ENCODE measurements around the gene SLC12A7.

SLC12A7 gene

DNA sequence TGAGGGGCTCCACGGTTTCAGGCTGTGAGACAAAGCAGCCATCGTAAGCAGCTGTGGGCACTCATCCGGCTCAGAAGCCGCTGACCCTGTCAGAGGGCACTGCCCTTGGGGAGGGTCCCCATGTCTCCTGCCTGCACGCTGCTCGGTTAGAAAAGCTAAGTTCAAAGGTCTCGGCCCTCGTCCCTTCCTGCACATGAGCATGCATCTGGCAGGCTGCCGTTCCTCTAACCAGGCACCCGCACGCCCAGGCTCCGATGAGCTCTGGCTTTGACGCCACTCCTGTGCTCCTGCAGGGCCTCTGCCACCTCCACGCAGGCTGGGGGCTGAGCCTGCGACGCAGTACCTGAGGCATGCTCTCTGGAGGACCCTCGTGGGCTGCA, 52.0 kb downstream of the SLC12A7 start:
- Histone ChIP-seq H3K36me3 (ENCODE audit: insufficient read depth, low read length) (no peaks in the 10 kb centered on the region; the same call in 1 of the 2 replicates), H3K4me1 (ENCODE audit: insufficient read depth, low read length) (no peaks in the 10 kb centered on the region), H3K9ac (ENCODE audit: low read depth, low read length) (no peak overlapping the region), H3K9me3 (ENCODE audit: control insufficient read depth, insufficient read depth, low read length) (no peaks in the 10 kb centered on the region)

DNA sequence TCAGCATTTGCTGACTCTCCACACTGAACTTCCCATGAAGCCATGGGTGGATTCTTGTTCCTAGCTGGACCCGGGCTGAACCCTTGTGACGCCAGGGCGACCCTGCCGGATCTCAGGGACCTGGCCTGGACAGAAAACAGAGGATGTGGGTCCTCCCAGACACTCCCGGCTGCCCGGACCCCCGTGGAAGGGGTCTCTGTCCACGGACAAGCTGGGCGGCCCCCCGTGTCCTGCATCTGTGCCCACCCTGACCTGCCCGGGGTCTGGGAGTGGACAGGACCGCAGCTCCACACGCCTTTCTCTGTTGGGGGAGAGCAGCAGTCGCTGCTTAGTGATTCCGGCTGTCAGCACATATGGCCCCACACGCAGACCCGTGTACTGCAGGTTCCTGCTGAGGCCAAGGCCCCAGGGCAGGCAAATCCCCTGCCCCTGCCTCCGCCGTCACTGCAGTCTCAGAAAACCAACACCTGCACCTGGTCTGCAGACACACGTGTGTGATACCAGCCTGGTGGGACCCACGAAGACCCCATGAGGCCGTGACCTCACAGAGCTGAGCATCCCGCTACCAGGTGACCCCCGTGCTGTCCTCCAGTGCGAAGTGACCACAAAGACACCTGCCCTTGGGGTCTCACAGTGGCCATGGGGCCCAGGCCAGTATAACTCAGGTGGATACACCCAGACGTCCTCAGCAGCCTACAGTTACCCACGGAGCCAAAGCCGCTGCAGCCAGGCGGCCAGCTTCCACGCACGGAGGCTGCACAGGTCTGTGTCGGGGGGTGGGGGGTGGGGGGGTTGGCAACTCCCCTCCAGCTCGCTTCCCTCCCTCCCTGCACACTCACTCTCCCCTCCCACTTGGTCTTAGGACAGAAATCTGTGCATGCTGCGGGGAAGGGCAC, 52.6 kb downstream of the SLC12A7 start:
- no peaks in the 10 kb centered on the region for H3K4me1 ChIP-seq (ENCODE audit: insufficient read depth, low read length)
- H3K36me3 ChIP-seq (ENCODE audit: insufficient read depth, low read length), result no peaks in the 10 kb centered on the region; the same call in 1 of the 2 replicates
- H3K9ac ChIP-seq (ENCODE audit: low read depth, low read length), result no peak overlapping the region
- H3K9me3 ChIP-seq (ENCODE audit: control insufficient read depth, insufficient read depth, low read length), result no peaks in the 10 kb centered on the region

DNA sequence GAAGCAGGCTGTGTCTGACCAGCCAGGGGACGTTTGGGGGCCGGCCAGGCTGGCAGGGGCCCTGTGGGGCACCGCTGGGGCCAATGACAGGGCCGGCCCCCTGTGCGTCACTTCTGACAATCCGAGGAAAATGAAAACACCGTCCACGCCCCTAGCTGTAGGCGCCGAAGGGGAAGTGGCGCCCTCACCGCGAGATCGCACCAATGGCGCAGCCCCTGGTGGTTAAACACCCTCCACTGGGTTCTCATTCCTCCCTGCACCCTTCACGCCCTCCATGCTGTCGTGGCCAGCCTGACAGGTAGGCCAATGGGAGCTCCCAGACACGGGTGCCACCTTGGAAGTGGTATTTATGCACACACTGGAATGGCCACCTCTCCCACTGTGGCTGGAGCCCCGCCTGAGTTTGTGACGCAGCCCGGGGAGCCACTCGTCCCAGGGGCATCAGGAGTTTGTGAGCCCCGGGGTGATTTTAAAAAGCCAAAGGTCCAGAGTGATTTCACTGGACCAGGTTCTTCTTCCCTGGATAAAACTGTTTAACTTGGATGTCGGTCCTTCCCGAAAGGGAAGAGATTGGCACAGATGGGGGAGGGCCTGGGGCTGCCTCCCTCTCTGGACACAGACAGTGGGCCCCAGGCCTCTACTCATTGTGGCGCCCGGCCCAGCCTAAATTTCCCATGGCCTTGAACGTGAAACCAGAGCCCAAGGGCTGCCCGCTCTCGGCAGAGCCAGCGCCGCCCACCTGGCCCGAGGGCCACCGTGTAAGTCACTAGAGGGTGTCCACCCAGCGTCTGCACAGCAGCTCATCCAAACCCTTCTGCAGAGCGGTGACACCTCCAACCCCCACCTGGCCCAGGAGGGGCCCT, 53.5 kb downstream of the SLC12A7 start:
- Histone ChIP-seq H3K9me3 (ENCODE audit: control insufficient read depth, insufficient read depth, low read length) (no peaks in the 10 kb centered on the region), H3K4me1 (ENCODE audit: insufficient read depth, low read length) (no peaks in the 10 kb centered on the region), H3K36me3 (ENCODE audit: insufficient read depth, low read length) (no peaks in the 10 kb centered on the region; the same call in 1 of the 2 replicates), H3K9ac (ENCODE audit: low read depth, low read length) (no peak overlapping the region)

DNA sequence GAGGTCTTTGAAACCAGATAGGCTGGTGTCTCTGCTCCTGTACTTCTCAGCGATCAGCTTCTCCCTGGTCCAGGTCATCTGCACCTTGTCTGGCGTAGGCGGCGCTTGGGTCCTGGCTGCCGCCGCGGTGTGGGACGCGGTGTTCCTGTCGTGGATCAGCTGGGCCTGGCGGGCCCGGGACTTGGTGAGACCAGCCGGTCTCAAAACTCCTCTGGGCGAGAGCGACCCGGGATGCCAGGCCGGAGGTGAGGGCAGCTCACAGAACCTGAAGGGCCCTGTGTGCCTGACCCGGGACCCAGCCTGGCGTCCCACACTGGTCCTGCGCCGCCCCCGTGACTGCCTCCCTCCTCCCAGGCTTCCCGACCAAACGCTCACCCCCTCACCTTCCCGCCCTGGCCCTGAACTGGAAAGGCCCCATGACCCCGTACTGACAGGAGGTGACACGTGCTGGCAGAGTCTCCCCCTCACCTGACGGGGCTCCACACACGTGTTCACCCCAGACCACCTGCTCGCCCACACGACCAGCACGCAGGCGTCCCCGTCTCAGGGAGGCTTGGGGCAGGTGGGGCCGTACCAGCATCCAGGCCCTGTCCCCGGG, 54.3 kb downstream of the SLC12A7 start:
- Histone ChIP-seq H3K36me3 (ENCODE audit: insufficient read depth, low read length) (no peaks in the 10 kb centered on the region; the same call in 1 of the 2 replicates), H3K9ac (ENCODE audit: low read depth, low read length) (no peak overlapping the region), H3K9me3 (ENCODE audit: control insufficient read depth, insufficient read depth, low read length) (no peaks in the 10 kb centered on the region), H3K4me1 (ENCODE audit: insufficient read depth, low read length) (no peaks in the 10 kb centered on the region)

DNA sequence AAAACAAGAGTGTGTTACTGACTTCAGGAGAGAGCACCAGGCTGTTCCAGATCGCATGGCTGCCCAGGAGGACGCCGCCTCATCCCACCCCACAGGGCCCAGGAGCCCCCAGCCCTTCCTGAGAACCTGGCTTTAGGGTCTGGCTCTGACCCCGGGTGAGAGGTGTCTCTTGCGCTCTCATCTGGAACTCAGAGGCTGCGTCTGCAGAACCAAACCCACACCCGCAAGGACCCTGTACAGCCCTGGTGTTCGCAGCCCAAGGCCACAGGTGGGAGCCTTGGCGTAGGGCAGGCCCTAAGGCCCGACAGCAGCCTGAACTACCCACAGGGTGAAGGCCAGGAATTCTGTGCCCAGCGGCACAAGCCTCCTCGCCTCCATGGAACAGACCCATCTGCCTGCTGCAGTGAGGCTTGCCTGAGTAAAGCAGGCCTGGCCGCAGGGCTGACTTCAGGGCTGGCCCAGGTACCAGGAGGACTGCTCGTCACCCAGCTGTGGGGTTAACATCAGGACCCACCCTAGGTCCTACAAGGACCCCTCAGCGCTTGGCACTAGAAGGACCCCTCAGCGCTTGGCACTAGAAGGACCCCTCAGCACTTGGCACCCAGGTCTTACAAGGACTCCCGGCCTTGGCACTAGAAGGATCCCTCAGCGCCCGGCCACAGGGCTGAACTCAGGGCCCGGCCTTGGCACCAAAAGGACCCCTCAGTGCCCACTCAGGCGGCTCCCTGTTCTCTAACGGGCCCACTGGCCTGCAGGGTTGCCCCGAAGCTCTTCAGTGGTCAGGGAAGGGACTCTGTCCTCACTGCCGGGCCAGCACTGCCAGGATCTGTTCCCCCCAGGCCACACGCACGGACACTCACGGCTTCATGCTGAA, 55.0 kb downstream of the SLC12A7 start:
- Histone ChIP-seq H3K36me3 (ENCODE audit: insufficient read depth, low read length) (no peaks in the 10 kb centered on the region; the same call in 1 of the 2 replicates), H3K9me3 (ENCODE audit: control insufficient read depth, insufficient read depth, low read length) (no peaks in the 10 kb centered on the region), H3K4me1 (ENCODE audit: insufficient read depth, low read length) (no peaks in the 10 kb centered on the region), H3K9ac (ENCODE audit: low read depth, low read length) (no peak overlapping the region)

DNA sequence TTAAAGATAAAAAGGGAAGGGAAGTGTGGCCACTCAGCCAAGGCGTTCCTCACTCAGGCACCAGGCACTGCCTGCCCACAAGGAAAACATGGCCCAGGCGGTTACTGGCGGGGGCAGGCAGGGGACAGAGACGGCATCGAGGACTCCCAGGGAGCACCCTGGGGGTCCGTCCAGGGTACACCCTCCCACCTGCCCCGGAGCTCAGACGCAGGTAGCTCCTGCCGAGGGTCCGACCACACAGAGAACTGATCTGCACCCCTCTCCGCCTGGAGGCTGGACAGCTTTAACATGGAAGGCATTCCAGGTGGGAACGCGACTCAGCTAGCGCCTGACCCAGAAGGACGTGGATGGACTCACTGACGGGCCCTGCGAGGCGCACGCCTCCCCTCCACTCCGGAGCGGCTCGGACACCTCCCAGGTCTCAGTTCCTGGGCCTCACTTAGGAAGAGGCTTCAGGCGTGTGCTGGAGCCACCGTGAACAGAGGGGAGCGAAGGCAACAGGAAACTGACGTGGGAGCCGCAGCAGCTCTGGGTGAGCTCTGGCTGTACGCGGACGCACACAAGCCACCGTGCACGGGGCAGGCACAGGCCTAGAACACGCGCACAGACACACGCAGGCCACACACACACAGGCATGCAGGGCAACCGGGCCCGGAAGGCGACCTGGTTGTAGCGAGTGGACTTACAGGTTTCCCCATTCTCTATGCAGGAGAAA, 55.8 kb downstream of the SLC12A7 start:
- Histone ChIP-seq H3K9me3 (ENCODE audit: control insufficient read depth, insufficient read depth, low read length) (no peaks in the 10 kb centered on the region), H3K36me3 (ENCODE audit: insufficient read depth, low read length) (no peaks in the 10 kb centered on the region; the same call in 1 of the 2 replicates), H3K4me1 (ENCODE audit: insufficient read depth, low read length) (no peaks in the 10 kb centered on the region), H3K9ac (ENCODE audit: low read depth, low read length) (no peak overlapping the region)

DNA sequence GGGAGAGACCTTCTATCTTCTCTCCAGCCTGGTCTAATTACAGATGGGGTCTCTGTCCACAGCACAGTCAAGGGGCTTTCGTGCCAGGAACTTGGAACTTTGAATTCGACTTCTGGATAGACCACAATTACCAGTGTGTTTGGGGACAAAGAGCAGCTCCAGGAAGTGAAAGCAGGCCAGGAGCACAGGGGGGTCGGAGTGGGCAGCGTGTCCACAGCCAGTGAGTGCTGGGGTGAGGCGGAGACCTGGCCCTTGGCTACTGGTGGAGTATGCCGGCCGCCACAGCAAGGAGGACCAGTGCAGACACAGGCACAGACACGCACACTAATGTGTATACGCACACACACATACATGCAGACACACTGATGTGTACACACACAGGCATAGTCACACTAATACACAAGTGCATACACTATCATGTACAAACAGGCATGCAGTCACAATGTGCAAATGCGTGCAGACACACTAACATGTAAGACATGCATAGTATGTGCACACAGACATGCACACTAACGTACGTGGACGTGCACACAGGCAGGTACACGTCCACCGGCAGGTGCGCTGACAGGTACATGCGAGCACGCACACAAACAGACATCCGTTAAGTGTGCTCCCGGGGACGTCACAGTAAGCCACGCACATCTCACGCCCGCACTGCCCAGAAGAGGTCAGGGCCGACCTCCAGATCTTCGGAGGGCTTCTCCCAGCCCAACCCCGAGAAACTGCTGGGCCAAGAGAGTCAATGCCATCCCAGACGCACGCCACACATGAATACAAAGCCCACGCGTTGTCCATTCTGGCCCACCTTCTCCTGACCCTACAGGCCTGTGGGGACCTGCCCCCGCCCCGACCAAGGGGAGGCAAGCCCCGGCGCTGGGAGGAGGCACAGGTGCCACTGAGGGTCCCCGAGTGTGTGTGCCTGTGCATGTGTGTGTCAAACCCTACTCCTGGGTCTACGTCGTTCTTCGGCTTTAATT, 56.8 kb downstream of the SLC12A7 start:
- no peaks in the 10 kb centered on the region for H3K4me1 ChIP-seq (ENCODE audit: insufficient read depth, low read length)
- no peaks in the 10 kb centered on the region; the same call in 1 of the 2 replicates for H3K36me3 ChIP-seq (ENCODE audit: insufficient read depth, low read length)
- no peak overlapping the region for H3K9ac ChIP-seq (ENCODE audit: low read depth, low read length)
- no peaks in the 10 kb centered on the region for H3K9me3 ChIP-seq (ENCODE audit: control insufficient read depth, insufficient read depth, low read length)

DNA sequence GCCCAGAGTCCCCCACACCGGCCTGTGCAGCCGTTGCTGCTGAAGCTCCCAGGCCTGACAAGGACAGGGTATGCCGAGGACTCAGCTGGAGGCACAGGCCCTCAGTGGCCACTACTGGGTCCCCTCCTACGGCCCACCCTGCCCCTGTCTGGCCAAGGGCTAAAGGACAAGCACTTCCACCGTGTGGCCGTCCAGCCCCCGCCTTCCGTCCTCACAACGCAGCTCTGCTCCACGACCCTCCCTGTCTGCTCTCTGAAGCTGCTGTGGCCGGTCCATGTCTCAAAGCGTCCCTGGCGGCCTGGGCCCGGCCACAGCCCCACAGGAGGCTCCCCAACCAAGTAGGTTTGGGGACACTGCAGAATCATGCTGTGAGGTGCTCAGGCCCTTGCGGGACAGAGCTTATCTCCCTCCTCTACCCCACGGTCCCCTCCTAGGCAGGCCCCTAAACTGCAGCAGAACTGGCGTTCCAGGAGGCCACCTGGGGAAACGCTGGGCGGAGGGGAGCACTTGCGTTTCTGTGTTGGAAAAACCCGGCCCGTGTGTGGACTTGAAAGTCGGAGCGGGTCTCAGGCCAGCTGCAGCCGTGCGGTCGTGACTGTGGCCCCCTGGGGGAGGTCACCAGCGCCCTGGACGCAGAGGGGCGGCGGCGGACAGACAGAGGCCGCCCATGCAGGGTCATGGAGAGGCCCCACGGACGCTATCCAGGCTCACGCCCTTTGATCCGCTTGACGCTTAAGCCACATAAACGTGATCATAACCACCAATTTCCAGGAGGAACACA, 57.7 kb downstream of the SLC12A7 start:
- Histone ChIP-seq H3K9ac (ENCODE audit: low read depth, low read length) (no peak overlapping the region), H3K9me3 (ENCODE audit: control insufficient read depth, insufficient read depth, low read length) (no peaks in the 10 kb centered on the region), H3K36me3 (ENCODE audit: insufficient read depth, low read length) (no peaks in the 10 kb centered on the region; the same call in 1 of the 2 replicates), H3K4me1 (ENCODE audit: insufficient read depth, low read length) (no peaks in the 10 kb centered on the region)

DNA sequence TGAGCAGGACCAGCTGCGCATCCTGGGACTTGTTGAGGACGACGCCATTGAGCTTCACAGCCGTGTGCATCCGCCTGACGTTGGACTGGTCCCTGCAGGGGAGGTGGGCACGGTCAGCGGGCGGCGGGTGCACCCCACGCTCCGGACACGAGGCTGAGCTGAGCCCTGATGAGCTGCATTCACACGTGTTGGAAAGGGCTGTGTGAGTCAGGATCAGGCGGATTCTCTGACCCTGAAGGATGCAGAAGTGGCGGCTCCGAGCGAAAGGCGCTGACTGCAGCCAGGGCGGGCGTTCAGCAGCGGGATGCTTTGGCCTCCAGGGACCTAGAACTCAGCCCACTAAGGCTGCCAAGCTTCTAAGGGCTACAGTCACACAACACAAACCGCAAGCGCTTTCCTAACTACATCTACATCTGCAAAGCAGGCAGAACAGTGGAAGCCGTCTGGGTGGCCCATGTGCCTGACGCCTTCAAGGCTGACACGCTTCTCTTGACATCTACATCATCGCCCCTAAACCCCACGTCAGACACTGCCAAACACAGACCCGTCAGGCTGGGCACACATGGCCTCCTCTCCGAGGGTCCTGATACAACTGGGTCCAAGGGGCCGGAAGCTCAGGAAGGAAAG, 58.4 kb downstream of the SLC12A7 start:
- H3K9ac ChIP-seq (ENCODE audit: low read depth, low read length), result no peak overlapping the region
- no peaks in the 10 kb centered on the region for H3K9me3 ChIP-seq (ENCODE audit: control insufficient read depth, insufficient read depth, low read length)
- H3K4me1 ChIP-seq (ENCODE audit: insufficient read depth, low read length), result no peaks in the 10 kb centered on the region
- H3K36me3 ChIP-seq (ENCODE audit: insufficient read depth, low read length), result no peaks in the 10 kb centered on the region; the same call in 1 of the 2 replicates

DNA sequence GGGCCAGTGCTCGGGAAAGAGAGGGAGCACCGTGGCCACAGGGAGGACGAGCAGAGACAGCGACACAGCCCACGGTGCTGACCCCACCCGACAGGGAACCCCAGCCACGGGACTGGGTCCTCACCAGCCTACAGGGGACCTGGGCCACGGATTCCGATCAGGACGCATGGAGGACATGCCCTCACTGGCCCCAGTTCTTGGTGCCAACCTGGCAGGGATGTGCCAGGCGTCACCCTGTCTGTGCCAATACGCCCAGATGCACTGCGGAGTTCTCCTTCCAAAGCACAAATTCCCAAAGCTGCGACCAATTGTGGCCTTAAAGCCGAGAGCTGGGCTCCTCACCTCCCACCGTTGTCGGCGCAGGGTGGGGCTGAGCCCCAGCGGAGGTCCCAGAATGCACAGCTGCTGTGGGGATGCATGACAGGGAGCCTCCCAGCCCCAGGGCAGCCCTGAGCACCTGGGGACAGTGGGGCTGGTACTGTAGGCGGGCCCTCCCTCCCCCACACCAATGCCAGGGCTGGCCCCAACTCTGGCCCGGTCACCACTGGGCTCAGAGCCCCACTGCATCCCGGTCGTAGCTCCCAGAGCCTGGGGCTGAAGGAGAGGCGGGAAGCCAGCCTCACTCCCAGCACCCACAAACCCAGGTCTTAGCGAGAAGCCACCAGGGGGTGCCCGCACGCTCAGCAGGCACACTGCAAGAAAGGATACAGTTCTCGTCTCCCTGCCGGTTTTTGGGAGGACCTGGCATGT, 59.0 kb downstream of the SLC12A7 start:
- Histone ChIP-seq H3K36me3 (ENCODE audit: insufficient read depth, low read length) (no peaks in the 10 kb centered on the region; the same call in 1 of the 2 replicates), H3K4me1 (ENCODE audit: insufficient read depth, low read length) (no peaks in the 10 kb centered on the region), H3K9me3 (ENCODE audit: control insufficient read depth, insufficient read depth, low read length) (no peaks in the 10 kb centered on the region), H3K9ac (ENCODE audit: low read depth, low read length) (no peak overlapping the region)

DNA sequence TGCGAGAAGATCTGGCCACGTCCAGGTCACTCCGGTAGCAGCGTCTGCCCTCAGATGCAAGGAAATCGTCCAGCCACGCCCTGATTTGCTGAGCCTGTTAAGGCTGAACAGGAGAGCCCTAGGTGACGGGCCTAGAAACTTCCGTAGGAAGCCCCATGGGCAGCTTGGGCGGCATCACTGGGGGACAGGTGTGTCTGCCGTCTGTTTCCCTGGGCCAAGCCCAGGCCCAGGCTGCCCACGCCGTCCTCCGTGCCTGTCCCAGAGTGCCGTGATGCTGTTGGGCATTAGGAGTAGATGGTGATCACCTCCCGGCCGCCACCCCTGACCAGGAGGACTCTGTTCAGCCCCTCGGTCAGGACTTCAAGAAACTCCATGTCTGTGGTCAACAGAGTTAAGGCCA, 59.8 kb downstream of the SLC12A7 start:
- no peak overlapping the region for H3K9ac ChIP-seq (ENCODE audit: low read depth, low read length)
- no peaks in the 10 kb centered on the region for H3K4me1 ChIP-seq (ENCODE audit: insufficient read depth, low read length)
- H3K36me3 ChIP-seq (ENCODE audit: insufficient read depth, low read length), result no peaks in the 10 kb centered on the region
- H3K9me3 ChIP-seq (ENCODE audit: control insufficient read depth, insufficient read depth, low read length), result no peaks in the 10 kb centered on the region
